ENCODE data around the gene KMT2C. TPM values are rescaled to one million over a fixed set of nuclear protein-coding genes. Genes with fewer than 3 reads are reported as not detected.

Gene KMT2C
- total RNA-seq, 5 donors from 2014 or later (not counting 1 experiment from before 2014, with no cell fraction given) = 90.8 to 134 (median 116) TPM

DNA sequence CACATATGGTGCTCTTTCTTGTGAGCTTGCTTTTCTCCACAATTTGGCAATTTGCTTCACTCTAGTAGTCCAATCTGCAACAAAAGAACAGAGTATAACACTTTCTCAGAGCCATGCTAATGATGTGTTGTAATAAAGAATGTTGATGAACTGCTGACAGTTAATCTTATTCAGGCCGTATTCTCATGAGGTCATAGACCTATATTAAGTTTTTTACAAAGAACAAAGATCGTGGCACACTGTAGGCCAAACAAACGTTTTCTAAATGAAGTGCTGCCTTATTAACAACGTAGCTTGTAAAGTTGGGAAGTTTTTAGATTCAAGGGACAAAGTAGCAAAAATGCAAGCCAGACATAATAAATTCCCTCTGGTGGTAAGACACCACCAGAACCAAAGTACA lies 250.2 kb downstream of the KMT2C start:
- Mint-ChIP-seq H3K27ac (peak overlapping the region in 1 of 2 donors; percentile 31), H3K4me3 (no peak overlapping the region), H3K36me3 (peaks cover 66% of the 10 kb centered on the region), H3K27me3 (no peaks in the 10 kb centered on the region), H3K9me3 (no peaks in the 10 kb centered on the region), H3K4me1 (no peaks in the 10 kb centered on the region)
- H3K9me3 ChIP-seq = no peaks in the 10 kb centered on the region
- ATAC-seq (replicated peaks in 1 of 4) = no peak
- no peaks in the 10 kb centered on the region for H3K4me1 ChIP-seq (ENCODE audit: control insufficient read depth in 1 of 2, extremely low read depth in 1 of 2, insufficient read depth in 2 of 2, low read length in 2 of 2)
- H3K4me3 ChIP-seq (ENCODE audit: control insufficient read depth in 1 of 2, extremely low read depth in 1 of 2, low read length in 1 of 2) = no peak overlapping the region
- no peak overlapping the region for H3K27ac ChIP-seq (ENCODE audit: low read length)
- DNase-seq = no peak
- H3K27me3 ChIP-seq (replicated peaks in 1 of 2; ENCODE audit: control insufficient read depth in 2 of 2, extremely low read depth in 1 of 2, insufficient read depth in 2 of 2, low read length in 1 of 2) = no peaks in the 10 kb centered on the region
- WGBS (ENCODE audit: insufficient coverage) = 100% methylated on average over 2 of the region's 4 CpGs
- ChIA-PET CTCF (no interaction called here), POLR2A (no interaction called here)
- H3K36me3 ChIP-seq (ENCODE audit: control insufficient read depth in 2 of 2, extremely low read depth in 1 of 2, insufficient read depth in 1 of 2, low read length in 1 of 2) = peaks cover 5 to 75% of the 10 kb centered on the region in 2 donors

DNA sequence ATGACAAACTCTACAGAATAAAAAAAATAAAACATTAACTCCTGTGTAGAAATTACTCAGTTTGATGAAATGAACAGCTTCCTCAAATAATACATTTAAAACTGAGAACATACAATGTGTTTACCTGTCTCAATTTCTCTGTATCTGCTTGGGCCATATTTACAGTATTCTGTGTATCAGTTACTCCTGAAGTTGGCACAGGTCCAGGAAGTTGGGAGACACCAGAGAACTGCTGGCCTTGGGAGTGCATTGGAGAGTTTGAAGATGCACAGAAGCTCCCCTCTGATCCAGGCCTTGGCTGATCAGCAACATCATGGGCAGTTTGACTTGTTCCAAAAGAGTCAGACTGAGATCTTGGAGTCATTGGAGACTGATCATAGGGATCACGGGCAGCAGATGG lies 255.2 kb downstream of the KMT2C start:
- Mint-ChIP-seq H3K27ac (no peak overlapping the region), H3K27me3 (no peaks in the 10 kb centered on the region), H3K9me3 (no peaks in the 10 kb centered on the region), H3K4me1 (peaks cover 0 to 8% (median 2%) of the 10 kb centered on the region in 3 donors), H3K36me3 (peaks cover 72% of the 10 kb centered on the region), H3K4me3 (no peak overlapping the region)
- no peak for ATAC-seq (replicated peaks in 1 of 4)
- DNase-seq = no peak
- CTCF ChIA-PET = no interaction called here
- H3K27ac ChIP-seq (ENCODE audit: low read length) = no peak overlapping the region
- no peaks in the 10 kb centered on the region for H3K9me3 ChIP-seq
- POLR2A ChIA-PET = interaction anchor here (0.5 kb wide), 2 partner anchors 14 to 30 kb away, joined by 3 read pairs; no protein-coding TSS in a partner anchor
- H3K4me1 ChIP-seq (ENCODE audit: control insufficient read depth in 1 of 2, extremely low read depth in 1 of 2, insufficient read depth in 2 of 2, low read length in 2 of 2) = no peaks in the 10 kb centered on the region
- 93% methylated on average over 1 of the region's 1 CpG for WGBS (ENCODE audit: insufficient coverage)
- H3K4me3 ChIP-seq (ENCODE audit: control insufficient read depth in 1 of 2, extremely low read depth in 1 of 2, low read length in 1 of 2) = no peak overlapping the region
- no peaks in the 10 kb centered on the region for H3K27me3 ChIP-seq (replicated peaks in 1 of 2; ENCODE audit: control insufficient read depth in 2 of 2, extremely low read depth in 1 of 2, insufficient read depth in 2 of 2, low read length in 1 of 2)
- peaks cover 23 to 84% of the 10 kb centered on the region in 2 donors for H3K36me3 ChIP-seq (ENCODE audit: control insufficient read depth in 2 of 2, extremely low read depth in 1 of 2, insufficient read depth in 1 of 2, low read length in 1 of 2)

DNA sequence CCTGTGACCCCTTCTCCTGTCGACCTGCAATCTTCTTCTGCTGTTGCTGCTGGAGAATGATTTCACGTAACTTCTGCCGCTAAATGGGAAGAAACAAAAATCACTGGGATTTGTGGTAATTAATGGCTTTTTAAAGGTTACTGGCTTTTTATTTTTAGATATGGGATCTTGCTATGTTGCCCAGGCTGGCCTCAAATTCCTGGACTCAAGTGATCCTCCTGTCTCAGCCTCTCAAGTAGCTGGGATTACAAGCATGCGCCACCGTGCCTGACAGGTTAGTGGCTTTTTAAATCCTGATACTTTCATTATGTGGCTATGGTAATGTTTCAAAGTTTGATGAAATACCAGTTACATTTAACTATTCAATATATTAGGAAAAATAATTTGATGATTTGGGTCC lies 255.8 kb downstream of the KMT2C start:
- ChIA-PET CTCF (no interaction called here), POLR2A (interaction anchor here in 1 of 2 donors (0.5 kb wide), 1 partner anchor 14 kb away, joined by 3 read pairs; no protein-coding TSS in a partner anchor)
- H3K9me3 Mint-ChIP-seq = no peaks in the 10 kb centered on the region
- Histone ChIP-seq H3K9me3 (no peaks in the 10 kb centered on the region), H3K27me3 (replicated peaks in 1 of 2; ENCODE audit: control insufficient read depth in 2 of 2, extremely low read depth in 1 of 2, insufficient read depth in 2 of 2, low read length in 1 of 2) (no peaks in the 10 kb centered on the region), H3K4me1 (ENCODE audit: control insufficient read depth in 1 of 2, extremely low read depth in 1 of 2, insufficient read depth in 2 of 2, low read length in 2 of 2) (no peaks in the 10 kb centered on the region), H3K36me3 (ENCODE audit: control insufficient read depth in 2 of 2, extremely low read depth in 1 of 2, insufficient read depth in 1 of 2, low read length in 1 of 2) (peaks cover 25 to 82% of the 10 kb centered on the region in 2 donors), H3K4me3 (ENCODE audit: control insufficient read depth in 1 of 2, extremely low read depth in 1 of 2, low read length in 1 of 2) (no peak overlapping the region), H3K27ac (ENCODE audit: low read length) (no peak overlapping the region)
- no peaks in the 10 kb centered on the region for H3K27me3 Mint-ChIP-seq
- peaks cover 69% of the 10 kb centered on the region for H3K36me3 Mint-ChIP-seq
- H3K4me1 Mint-ChIP-seq = peaks cover 0 to 8% (median 2%) of the 10 kb centered on the region in 3 donors
- WGBS (ENCODE audit: insufficient coverage) = 100% methylated on average over 3 of the region's 5 CpGs
- no peak for ATAC-seq (replicated peaks in 1 of 4)
- DNase-seq = no peak
- H3K4me3 Mint-ChIP-seq = no peak overlapping the region
- no peak overlapping the region for H3K27ac Mint-ChIP-seq

DNA sequence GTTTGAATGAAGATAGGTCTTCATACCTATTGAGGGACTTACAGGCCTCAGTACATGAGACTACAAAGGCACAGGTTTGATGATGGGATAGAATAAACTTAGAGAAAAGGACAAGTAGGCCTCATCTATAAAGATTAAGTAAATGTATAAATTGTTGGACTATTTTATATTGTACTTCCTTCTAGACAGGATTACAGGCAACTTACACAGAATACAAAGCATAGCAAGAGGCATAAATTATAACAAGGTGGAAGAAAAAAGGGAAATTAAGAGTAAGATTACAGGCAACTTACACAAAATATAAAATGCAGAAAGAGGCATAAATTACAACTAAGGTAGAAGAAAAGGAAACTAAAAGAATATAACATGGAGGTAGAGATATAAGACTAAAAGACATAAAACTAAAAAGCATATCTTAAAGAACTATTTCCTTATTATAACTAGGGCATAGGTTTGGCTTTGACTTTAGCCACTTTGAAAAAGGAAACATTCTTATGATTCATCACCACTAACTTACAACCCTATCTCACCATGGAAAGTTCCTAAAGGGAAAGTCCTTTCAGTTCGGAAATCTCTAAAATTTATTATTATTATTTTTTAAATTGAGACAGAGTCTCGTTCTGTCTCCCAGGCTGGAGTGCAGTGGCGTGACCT lies 257.3 kb downstream of the KMT2C start:
- Mint-ChIP-seq H3K4me3 (no peak overlapping the region), H3K27ac (no peak overlapping the region), H3K9me3 (no peaks in the 10 kb centered on the region), H3K27me3 (no peaks in the 10 kb centered on the region), H3K36me3 (peaks cover 67% of the 10 kb centered on the region), H3K4me1 (peaks cover 0 to 8% (median 2%) of the 10 kb centered on the region in 3 donors)
- no peak for ATAC-seq (replicated peaks in 1 of 4)
- WGBS (ENCODE audit: insufficient coverage) = 100% methylated on average over 1 of the region's 3 CpGs
- no peak for DNase-seq
- Histone ChIP-seq H3K4me3 (ENCODE audit: control insufficient read depth in 1 of 2, extremely low read depth in 1 of 2, low read length in 1 of 2) (no peak overlapping the region), H3K27ac (ENCODE audit: low read length) (no peak overlapping the region), H3K4me1 (ENCODE audit: control insufficient read depth in 1 of 2, extremely low read depth in 1 of 2, insufficient read depth in 2 of 2, low read length in 2 of 2) (no peaks in the 10 kb centered on the region), H3K36me3 (ENCODE audit: control insufficient read depth in 2 of 2, extremely low read depth in 1 of 2, insufficient read depth in 1 of 2, low read length in 1 of 2) (peaks cover 23 to 74% of the 10 kb centered on the region in 2 donors), H3K27me3 (replicated peaks in 1 of 2; ENCODE audit: control insufficient read depth in 2 of 2, extremely low read depth in 1 of 2, insufficient read depth in 2 of 2, low read length in 1 of 2) (no peaks in the 10 kb centered on the region), H3K9me3 (no peaks in the 10 kb centered on the region)
- ChIA-PET CTCF (interaction anchor here in 1 of 2 donors (0.7 kb wide), 2 partner anchors 63 to 495 kb away, joined by 3 to 4 read pairs; no protein-coding TSS in a partner anchor), POLR2A (no interaction called here)

DNA sequence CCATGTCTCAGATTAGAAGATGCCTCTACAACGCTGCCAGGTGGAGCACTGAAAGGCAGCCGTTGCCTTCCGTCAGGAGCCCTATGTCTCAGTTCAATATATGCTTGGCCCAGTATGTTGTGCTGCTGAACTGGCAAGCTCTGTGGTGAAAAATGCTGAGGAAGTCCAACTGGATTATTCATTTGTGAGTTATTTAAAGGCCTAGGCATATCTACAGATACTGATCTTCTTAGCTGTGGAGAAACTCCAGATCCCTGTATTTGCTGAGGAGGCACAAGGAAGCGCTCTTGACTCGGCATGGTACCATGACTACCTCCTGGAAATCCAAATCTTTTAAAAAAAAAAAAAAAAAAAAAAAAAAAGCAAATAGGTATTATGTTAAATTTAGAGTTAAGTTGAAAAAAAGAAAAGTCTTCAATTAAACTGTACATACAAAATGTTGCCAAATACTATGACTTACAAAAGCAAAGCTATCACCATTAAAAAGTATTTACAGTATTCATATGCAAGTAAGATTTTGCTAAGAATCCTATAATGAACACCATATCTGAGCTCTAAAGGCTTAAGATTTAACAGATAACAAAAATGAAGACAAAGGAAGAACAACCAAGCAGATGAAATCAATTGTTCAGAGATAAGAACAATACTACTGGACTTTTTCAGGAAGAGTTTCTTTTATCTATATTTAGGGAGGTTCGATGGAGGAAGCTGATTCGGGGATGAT lies 258.0 kb downstream of the KMT2C start:
- peaks cover 23 to 74% of the 10 kb centered on the region in 2 donors for H3K36me3 ChIP-seq (ENCODE audit: control insufficient read depth in 2 of 2, extremely low read depth in 1 of 2, insufficient read depth in 1 of 2, low read length in 1 of 2)
- no peaks in the 10 kb centered on the region for H3K9me3 ChIP-seq
- ChIA-PET POLR2A (no interaction called here), CTCF (interaction anchor here in 1 of 2 donors (0.7 kb wide), 2 partner anchors 64 to 496 kb away, joined by 3 to 4 read pairs; no protein-coding TSS in a partner anchor)
- no peak overlapping the region for H3K27ac Mint-ChIP-seq
- no peaks in the 10 kb centered on the region for H3K4me1 ChIP-seq (ENCODE audit: control insufficient read depth in 1 of 2, extremely low read depth in 1 of 2, insufficient read depth in 2 of 2, low read length in 2 of 2)
- no peak for DNase-seq
- WGBS (ENCODE audit: insufficient coverage) = 100% methylated on average over 3 of the region's 7 CpGs
- H3K4me1 Mint-ChIP-seq = peaks cover 0 to 8% (median 2%) of the 10 kb centered on the region in 3 donors
- peaks cover 66% of the 10 kb centered on the region for H3K36me3 Mint-ChIP-seq
- no peak overlapping the region for H3K4me3 Mint-ChIP-seq
- no peaks in the 10 kb centered on the region for H3K27me3 ChIP-seq (replicated peaks in 1 of 2; ENCODE audit: control insufficient read depth in 2 of 2, extremely low read depth in 1 of 2, insufficient read depth in 2 of 2, low read length in 1 of 2)
- H3K4me3 ChIP-seq (ENCODE audit: control insufficient read depth in 1 of 2, extremely low read depth in 1 of 2, low read length in 1 of 2) = no peak overlapping the region
- no peak overlapping the region for H3K27ac ChIP-seq (ENCODE audit: low read length)
- no peak for ATAC-seq (replicated peaks in 1 of 4)
- H3K27me3 Mint-ChIP-seq = no peaks in the 10 kb centered on the region
- H3K9me3 Mint-ChIP-seq = no peaks in the 10 kb centered on the region

DNA sequence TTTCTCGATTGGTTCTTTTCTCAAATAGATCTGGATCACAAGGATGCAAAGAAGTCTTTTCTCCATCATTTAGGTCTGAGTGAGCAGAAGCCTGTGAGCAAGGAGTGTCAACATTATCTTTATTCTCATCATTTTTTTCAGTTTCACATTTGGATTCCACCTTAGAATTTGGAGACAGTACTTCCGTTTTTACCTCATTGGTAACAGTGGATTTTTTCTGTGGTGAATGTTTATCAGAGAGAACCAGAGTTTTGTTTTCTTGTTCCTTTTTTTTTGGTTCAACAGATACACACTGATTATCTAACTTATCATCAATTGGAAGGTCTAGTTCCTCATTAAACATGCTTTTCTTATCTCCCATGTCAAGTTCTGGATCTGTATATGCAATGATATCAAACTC lies 259.0 kb downstream of the KMT2C start:
- Mint-ChIP-seq H3K9me3 (no peaks in the 10 kb centered on the region), H3K27ac (no peak overlapping the region), H3K4me3 (no peak overlapping the region), H3K36me3 (peaks cover 55% of the 10 kb centered on the region), H3K4me1 (peaks cover 0 to 8% (median 2%) of the 10 kb centered on the region in 3 donors), H3K27me3 (no peaks in the 10 kb centered on the region)
- ChIA-PET POLR2A (no interaction called here), CTCF (no interaction called here)
- ATAC-seq (replicated peaks in 1 of 4) (no peak), DNase-seq (no peak)
- no CpG with 5 or more reads among the region's 2 CpGs for WGBS (ENCODE audit: insufficient coverage)
- no peak overlapping the region for H3K27ac ChIP-seq (ENCODE audit: low read length)
- H3K4me1 ChIP-seq (ENCODE audit: control insufficient read depth in 1 of 2, extremely low read depth in 1 of 2, insufficient read depth in 2 of 2, low read length in 2 of 2) = no peaks in the 10 kb centered on the region
- no peak overlapping the region for H3K4me3 ChIP-seq (ENCODE audit: control insufficient read depth in 1 of 2, extremely low read depth in 1 of 2, low read length in 1 of 2)
- no peaks in the 10 kb centered on the region for H3K9me3 ChIP-seq
- peaks cover 21 to 72% of the 10 kb centered on the region in 2 donors for H3K36me3 ChIP-seq (ENCODE audit: control insufficient read depth in 2 of 2, extremely low read depth in 1 of 2, insufficient read depth in 1 of 2, low read length in 1 of 2)
- H3K27me3 ChIP-seq (replicated peaks in 1 of 2; ENCODE audit: control insufficient read depth in 2 of 2, extremely low read depth in 1 of 2, insufficient read depth in 2 of 2, low read length in 1 of 2) = no peaks in the 10 kb centered on the region

Data from T-cell (primary cell).